Fibroblast of skin of left biceps (primary cell): ENCODE data around the gene CASK.
"Not testable (repeated sequence)": the region's sequence is repeated elsewhere in the genome, so short reads cannot be mapped to it uniquely, and the experiment has no call there.

Experiments used
- DNase-seq, 2 experiments: peaks; one replicate each; pipeline ENCODE4 v3.0.0-alpha.2; 2013; ENCODE audit warnings: low read depth in 2 of 2

The CASK gene

DNA sequence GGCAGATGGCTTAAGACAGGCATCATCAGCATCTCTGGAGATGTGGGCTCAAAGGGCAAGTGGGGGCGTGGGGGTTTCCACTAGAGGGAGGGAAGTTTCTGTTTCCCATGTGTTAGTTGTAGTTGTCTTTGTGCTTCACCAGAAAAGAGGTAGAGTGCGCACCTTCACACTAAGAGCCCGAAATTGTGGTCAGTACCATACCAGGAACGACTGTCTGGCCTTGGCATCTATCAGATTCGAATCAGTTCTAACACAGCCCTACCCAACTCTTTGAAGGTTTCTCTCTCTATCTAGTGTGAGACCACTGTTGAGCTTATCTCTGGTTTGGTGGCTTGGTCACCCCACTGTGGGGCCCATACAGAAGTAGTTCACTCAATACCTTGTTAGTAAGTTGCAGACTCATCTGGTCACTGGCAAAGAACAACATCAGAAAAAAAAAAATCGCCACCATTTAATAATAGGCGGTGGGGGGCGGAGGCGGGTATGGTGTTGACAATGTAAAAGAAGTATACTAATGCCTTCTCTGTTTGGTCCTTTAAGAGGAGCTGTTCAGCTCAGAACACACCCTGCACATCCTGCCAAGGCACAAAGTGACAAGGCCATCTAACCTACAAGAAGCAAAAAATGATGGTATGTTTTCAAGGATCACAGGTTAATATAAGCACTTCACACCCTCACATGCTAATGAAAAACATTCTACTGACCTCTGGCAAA lies 405.1 kb downstream of the CASK start:
- DNase-seq: no peak

DNA sequence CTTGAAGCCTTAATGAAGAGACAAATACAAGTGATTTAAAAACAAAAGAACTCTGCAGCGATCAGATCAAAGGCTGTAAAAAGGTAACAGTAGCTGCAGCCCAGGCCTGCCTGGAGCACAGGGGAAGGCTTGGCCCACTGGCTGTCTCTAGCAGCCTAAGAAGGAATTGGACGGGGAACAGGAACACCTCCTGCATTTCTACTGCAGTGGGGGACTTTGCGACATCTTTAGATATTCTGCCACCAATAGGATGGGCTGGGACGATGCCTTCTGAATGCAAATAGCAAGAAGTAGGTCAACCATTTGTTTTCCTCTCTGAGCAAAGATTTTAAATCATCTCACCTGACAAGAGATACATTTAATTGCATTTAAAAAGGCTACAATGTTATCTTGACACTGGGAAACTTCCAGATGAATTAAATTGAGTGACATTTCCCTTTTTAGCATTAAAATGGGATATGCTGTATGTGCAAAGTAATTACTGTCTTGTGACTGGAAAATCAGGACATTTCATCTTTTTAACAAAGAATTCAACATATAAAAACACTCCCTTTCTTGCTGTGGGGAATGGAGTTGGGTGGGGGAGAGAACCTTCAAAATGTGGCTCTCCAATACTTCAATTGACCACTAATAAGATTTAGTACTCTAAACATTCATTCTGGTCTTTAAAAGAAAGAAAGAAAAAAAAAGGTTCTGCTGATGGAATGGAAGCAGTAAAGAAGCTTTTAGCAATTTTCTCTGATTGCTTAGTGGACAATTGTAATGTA lies 406.2 kb downstream of the CASK start:
- no peak for DNase-seq

DNA sequence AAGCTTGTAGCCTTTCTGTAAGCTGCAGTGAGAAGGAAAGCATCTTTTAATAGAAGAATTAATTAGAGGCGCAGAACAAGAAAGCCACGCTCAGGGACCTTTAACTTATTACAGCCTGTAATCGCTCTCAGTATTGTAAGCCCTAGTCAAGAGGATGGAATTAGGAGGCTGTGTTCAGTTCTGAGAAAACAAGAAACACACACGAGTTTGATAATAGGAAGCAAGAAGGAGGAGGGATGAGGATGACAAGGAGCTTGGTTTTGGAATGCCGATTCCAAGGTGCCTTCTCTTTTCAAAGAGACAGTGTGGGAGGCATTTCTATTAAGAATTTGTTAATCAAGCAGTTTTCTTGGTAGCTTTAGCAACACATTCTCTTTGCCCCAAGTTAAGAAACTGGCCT lies 406.9 kb downstream of the CASK start:
- DNase-seq: no peak

DNA sequence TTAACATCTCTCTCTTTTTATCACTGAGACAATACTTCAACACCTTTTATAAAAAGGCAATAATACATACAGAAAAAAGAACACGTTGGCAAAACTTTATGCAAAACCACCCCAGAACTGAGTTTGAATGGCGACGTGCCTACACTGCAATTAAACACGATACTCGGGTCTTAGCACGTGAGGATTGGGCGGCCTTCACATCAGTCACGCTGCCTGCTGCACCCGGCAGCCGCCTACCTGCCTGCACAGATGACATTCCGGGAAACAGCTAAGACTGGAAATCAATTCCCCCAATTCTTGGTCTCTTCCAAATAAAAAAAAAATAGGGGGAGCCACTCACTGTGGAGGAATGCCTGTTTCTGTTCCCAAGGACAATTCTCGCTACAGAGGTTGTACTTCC lies 408.0 kb downstream of the CASK start:
- no peak for DNase-seq

DNA sequence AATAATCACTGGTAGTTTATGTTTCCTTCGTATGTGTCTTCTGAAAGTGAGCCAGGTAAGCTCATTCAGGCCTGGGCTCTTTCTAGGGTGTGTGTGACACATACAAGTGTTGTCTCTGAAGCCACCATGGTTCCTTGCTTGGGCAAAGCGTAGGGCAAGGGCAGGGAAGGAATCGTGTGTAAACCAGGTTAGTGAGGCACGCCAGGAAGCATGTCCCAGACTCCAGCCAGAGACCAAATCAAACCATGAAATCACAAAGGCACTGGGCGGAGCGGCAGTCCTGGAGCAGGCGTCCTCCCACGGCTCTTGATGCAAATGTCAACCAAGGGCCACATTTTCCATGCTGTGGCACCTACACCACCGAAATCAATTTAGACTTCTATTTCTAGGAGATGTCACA lies 409.2 kb downstream of the CASK start:
- no peak for DNase-seq

DNA sequence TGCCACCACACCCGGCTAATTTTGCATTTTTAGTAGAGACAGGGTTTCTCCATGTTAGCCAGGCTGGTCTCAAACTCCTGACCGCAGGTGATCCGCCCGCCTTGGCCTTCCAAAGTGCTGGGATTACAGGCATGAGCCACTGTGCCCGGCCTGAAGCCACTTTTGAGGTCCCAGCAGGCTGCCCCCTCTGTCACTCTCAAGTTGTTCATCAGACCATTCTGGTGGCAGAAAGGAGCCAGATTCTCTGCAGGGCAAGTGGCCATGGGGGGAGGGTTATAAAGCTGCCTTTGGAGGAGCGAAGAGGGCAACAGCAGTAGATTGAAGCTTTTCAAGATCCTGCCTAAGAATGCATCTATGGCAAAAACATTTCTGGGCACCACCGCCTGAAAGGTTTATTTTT lies 410.5 kb downstream of the CASK start:
- DNase-seq: not testable (repeated sequence)

DNA sequence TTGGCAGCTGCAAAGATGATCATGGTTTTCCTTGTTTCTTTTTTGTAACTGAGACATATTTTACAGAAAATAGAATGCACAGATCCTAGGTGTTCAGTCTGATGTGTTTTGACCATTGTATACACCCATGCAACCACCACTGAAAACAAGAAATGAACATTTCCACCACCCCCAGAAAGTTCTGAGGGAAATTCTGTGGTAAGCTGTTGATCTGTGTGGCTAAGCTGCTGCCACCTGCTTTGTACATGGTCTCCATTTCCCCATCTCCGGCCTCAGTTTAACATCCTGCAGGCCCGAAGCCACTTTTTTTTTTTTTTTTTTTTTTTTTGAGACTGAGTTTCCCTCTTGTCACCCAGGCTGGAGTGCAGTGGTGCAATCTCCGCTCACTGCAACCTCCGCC lies 411.0 kb downstream of the CASK start:
- DNase-seq: no peak

DNA sequence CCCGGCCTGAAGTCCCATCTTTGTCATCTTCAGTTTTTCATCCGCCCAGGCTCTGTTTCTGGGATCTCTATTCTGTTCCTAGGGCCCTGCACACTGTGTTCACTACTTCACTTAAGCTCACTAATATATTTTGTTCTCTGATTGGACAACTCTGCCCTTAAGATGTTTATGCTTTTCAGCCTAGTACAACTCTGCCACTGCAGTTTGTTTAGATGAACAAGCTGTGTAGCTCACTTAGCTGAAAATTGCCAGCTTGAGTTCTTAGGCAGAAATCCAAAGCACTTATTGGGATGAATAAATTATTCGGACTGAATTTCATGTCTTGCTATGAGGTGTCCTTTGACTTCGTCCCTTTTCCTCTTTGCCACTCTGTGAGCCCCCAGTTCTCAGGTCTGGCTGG lies 415.4 kb downstream of the CASK start:
- DNase-seq: no peak

DNA sequence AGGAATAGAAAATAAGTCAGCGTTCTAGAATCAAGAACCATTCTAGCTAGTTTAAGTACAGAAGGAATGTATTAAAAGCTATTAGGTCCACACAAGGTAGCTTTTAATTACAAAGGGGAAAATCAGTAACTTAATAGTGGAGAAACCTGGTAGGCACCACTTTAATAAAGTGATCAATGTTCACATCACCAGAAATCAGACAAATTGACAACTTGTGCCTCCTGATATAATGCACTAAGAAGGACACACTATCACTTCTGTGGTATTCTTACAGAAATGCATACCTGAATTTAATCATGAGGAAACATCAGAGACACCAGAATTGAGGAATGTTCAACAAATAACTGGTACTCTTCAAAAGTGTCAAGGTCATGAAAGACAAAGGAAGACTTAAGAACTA lies 421.4 kb downstream of the CASK start:
- DNase-seq: no peak

DNA sequence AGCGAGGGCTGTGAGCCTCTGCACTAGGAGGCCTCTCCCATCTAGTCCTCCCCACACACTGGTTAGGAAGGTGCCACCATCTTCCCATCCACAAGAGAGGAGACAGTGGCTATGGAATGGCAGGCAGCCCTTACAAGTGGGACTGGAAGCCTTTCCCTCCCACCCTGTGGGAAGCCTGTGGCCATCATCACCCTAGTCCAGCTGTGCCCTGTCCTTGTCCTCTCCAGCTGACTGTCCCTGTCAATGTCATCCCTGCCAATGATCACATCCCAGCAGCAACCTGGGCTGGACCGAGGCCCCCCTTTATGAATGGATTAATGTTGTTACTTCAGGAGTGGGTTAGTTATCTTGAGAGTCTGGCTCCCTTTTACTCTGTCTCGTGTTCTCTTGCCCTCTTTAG lies 423.4 kb downstream of the CASK start:
- no peak for DNase-seq

DNA sequence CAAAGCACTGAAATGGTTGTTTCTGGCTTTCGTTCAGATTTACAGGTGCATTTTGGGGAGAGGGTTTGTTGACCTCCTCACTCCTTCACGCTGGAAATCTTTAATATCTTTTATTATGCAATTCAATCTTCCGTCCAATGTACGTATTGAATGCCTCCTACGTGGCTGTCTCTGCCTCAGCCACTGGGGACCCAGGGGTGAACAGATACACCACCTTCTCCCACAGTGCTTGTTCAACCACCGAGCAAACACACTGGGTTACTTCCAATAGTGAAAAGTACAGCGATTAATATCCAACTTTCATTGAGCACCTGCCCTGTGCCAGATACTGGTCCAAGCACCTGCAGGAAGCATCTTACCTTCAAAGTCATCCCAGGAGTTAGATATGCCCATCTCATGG lies 424.2 kb downstream of the CASK start:
- no peak for DNase-seq

DNA sequence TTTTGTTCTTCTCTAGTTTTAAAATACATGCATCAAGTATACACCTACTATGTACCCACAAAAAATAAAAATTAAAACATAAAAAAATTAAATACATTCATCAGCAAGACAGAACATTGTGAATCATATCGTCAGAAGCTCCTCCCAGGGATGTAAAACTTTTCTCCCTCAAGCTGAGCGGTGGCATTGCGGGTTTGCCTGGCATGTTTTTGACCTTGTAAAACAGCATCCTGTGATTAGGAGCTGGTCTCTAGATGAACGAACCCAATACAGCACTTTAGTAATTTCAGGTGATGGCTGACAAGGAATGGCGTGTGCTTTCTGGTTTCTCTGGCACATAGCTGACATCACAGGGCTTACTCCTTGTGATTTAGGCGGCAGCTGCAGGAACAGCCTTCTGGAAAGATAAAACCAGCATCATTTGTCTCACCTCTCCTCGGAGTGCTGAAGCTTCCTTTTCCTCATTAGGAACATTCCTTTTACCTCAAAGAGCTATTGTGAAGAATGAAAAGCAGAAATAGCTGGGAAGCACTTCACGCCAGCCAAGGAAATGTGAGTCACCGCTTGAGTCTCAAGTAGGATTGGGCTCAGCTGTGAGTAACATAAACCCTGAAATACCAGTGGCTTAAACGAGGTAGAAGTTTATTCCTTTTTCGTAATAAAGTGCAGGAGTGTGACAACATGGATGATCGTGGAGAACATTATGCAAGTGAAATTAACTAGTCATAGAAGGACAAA lies 431.9 kb downstream of the CASK start:
- peak; percentile 60 to 68 for DNase-seq

DNA sequence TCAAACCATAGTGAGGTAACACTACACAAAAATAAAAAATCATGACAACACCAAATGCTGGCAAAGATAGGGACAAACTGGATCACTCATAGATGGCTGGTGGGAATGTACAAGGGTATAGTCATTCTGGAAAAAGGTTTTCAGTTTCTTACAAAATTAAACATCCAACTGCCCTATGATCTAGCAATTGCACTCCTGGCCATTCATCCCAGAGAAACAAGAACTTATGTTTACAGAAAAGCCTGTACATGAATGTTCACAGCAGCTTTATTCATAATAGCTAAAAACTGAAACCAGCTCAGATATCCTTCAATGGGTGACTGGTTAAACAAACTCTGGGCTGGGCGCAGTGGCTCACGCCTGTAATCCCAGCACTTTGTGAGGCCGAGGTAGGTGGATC lies 432.9 kb downstream of the CASK start:
- DNase-seq: no peak

DNA sequence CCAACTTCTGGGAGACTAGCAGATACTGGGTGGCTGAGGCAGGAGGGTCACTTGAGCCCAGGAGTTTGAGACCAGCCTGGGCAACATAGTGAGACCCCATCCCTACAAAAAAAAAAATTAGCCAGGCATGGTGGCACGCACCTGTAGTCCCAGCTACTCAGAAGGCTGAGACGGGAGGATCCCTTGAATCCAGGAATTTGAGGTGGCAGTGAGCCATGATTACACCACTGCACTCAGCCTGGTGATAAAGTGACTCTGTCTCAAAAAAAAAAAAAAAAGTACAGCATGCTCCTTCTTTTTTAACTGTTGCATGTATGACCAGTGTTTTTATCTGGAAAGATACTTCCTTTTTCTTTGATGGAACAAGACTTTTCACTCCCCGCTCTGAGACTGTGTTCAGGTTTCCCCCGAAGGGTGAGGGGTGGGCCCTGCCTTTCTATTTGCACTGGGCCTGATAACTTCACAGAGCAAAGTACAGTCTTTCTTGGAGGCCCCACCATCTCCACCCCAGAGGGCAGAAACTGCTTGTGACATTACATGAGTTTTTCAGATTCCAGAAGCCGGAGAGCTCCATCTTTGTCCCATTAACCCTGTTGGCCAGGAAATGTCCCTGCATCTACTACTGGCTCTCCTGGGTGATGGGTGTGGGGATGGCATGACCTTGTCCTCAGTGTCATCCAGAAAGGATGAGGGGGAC lies 441.1 kb downstream of the CASK start:
- no peak for DNase-seq

DNA sequence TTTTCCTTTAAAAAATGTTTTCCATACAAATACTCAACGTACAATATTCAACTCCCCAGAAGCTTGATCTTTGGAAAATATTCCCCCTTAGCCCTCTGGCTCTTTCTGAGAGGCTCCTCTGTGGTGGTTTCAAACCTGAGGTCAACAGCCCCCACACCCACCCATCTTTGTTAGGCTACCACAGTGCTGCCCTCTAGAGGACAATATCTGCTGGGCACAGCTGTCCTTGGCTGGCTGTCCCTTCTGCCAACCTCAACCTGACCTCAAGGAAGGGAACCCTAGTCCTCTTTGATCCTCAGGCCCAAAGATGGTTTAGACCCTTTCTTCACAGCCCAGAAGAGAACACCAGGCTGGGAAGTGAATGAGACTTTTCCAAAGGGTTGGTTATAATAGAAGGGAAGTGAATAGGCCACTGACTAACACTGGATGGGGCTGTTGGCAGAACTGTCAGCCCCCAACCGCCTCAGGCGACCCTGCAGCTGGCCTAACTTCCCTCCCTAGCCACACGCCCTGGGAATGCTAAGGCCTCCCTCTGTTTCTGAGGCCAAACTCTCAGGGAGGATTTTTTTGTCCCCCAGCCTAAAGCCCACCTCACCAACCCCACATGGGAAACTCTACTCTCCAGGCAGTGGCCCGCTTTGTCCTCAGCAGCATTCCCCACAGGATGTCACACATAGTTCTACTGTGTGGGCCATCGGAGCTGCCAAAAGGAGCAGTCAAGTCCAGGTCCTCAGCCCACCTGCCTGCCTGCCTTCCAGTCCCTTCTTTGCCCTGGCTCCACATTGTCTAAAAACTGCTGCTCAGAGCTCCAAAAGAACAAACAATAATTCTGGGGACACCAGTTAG lies 441.9 kb downstream of the CASK start:
- DNase-seq: no peak

DNA sequence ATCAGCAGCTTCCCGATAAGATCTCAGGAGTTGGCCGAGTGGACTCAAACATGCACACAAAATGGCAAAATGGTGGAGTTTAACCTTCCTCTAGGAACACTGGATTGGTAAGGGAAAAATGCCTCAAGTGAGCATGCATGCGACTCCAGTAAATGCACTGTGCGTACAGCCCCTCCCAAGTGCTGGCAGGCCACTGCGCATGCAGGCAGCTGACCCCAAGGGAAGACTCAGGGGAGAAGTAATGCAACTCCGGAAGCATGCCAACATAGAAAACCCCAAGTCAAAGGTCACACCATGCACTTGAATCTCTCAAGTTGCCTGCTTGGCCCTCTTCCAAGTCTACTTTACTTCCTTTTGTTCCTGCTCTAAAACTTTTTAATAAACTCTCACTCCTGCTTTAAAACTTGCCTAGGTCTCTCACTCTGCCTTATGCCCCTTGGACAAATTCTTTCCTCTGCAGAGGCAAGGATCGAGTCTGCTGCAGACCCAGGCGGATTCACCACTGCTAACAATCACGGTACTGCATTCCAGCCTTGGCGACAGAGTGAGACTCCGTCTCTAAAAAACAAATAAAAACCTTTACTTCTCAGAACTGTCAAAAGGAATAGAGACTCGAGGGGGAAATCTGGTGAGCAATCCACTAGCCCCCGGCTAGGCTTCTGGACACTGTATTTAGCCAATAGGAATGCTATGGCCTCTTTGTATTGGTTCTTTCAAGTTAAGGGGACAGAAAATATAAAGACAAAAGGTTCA lies 442.7 kb downstream of the CASK start:
- DNase-seq: no peak

DNA sequence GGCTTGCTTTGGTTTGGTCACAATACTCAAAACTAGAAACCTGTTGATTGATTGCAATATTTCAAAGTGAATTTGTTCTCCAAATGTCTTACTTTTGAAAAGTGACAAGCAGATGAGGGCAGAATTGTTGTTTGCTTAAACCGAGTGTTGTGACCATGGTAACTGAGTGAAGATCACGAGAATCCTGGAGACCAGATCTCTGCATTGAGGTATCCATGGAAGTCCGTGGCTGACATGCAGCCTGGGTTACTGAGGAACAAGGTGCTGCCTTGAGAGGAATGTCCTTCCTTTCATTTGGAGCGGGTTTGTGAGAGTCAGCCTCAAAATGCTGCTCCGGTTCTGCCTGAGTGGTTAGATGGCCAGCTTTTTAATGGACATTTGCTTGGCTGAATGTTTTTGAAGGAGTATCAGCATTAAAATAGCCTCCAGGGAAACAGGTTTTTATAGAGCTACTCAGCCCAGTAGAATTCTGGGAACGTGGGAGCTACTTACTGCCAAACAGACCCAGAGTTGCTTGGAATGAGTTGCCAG lies 444.9 kb downstream of the CASK start:
- DNase-seq: no peak

DNA sequence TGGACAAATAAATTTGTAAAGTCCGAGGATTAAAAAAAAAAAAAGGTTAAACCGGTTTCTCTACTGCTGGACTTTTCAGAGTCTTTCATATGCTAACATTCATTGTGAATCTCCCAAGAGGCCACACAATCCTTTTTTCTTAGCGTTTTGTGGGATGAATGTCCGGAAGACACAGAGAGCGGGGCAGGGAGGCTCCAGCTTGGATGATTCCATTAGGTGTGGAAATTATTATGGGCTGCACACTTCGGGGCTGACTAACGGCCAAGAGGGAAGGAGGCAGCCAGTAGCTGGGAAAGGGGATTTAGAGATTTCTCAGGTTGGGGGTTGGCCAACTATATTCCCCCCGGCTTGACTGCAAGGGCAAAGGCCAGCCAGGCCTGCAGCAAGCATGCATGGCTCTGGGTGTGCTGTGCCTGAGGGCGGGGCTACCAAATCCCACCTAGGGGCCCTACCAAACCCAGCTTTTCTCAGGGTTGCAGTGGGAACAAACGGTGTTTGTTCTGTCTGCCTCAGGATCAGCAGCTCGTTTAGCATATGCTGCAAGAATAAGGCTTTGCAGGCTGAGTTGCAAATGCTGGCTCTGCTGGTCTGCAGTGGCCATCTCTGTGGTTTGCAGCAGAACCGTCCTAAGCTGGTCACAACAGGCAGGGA lies 447.6 kb downstream of the CASK start:
- DNase-seq: no peak

DNA sequence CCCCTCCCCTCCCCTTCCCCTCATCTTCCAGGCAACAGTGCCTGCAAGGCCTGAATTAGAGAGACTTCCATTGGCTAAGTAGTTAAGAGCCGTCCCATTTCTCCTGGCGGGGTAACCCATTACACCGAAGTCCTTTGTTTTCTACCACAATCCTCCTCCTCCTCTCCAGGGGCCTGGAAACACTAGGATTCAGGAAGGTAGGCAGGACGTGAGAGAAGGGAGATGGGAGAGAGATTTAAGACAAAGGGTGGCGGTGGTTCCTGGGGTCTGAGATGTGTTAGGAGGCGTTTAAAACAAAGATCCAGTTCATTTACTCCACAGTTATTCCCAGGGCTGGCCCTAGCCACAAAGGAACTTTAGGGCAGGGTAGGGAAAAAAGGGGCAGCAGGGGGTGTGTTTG lies 448.2 kb downstream of the CASK start:
- no peak for DNase-seq

DNA sequence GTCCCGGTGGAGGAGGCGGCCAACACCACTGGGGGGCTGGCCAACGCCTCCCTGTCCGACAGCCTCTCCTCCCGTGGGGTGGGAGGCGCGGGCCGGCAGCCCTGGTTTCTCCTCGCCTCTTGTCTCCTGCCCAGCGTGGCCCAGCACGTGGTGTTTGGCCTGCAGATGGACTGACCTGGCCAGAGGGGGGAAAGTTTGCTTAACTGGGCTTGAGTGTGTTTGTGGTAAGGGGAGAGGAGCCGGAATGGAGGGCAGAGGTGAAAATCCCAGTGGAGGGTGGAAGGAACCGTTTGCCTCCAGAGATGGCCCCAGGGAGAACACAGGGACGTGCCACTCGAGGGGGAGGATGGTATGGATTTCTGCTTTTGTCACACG lies 448.6 kb downstream of the CASK start:
- DNase-seq: no peak
